Measurements from ENCODE around the gene JARID2.

JARID2 gene

DNA sequence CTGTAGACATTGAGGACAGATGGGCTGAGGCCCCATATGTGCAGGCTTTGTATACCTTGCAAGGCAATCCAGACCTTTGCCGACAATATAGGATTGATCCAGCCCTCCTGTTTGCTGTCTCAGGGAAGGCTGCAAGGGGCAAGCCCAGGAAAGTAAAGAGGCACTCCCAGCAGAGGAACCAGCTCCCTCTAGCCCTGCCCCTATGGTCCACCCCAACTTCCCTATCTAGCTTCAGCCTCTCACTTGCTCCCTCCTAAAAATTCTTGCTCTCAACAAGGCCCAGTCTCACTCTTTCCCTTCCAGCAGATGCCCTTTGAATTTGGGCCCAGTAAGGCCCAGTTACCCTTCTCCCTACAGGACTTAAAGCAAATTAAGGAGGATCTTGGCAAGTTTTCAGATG, 92.6 kb downstream of the JARID2 start:
- FAIRE-seq: no peak

DNA sequence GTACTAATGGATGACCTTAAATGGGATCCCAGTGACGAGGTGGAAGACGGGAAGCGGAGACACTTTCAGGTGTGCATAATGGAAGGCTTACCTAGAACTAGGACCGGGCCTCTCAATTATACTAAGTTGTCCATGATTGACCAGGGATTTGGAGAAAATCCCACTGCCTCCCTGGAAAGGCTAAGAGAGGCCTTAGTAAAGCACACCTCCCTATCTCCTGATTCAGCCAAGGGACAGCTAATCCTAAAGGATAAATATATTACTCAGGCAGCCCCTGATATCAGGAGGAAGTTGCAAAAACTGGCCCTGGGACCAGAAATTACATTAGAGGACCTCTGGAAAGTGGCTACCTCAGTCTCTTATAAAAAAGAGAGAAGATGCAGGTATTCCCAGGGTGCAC, 93.2 kb downstream of the JARID2 start:
- FAIRE-seq: no peak

DNA sequence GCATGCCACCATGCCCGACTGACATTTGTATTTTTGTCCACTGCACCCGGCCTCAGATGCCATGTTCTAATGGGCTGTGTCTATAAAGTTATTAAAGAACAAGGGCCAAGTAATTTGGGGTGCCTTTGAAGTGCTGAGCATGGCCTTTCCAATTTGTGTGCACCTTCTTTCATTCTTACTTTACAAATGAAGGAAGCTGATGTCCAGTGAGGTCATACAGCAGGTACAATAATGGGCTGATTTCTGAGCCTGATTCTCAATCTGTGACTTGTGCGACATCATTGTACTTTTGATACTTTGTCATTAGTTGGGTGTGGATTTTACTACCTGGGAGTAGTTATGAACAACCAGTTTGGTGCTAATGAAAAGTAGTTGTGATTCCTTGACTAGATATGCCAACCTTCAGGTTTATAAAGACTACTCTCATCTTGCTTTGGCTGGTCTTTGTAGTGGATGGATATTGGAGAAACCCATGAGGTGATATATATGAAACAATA, 94.3 kb downstream of the JARID2 start:
- no peak for FAIRE-seq

DNA sequence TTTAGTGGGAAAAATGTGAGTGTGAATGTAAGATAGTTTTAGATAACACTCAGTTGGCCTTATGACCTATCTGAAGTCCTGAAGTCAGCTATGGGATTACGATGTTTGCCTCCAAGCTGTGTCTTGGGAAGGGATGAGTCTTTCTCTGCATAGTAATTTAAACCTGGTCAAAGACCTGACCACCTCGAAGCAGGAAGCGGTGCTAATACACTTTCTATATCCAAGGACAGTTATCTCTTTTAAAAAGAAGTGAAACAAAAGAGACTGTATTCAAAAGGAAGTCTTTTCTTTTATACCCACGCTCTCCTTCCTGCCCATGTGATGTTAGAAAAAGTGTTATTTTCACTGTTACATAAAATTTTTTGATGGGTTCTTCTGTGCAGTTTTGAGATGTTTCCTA, 94.9 kb downstream of the JARID2 start:
- FAIRE-seq: no peak

DNA sequence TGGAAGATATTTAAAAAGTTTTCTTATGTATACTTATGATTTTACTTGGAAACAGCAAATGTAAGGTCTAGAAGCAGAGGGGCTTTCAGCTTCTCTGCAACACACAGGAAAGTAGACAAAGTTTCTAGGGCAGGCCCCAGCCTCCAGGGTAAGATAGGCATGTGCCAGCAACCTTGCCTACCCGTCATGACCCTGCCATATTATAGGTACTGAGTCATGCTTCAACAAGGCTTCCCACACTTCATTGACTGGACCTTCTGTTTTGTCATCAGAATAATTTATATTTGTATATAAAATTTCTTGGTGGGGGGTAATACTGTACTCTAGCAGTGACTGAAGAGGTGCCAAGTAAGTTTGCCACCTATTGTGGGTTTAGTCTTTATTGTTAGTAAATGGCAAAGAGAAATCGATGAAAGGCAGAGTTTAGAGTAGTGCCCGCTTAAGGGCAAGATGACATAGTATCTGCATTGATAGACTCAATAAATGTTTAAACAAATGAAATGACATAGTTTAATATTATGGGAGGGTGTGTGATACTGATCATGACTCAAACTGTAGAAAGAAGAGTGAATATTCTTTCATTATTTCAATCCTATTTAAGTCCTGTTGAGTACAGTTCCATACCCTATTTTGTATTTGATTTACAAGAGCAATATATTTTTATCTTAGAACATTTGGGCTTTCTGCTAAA, 95.6 kb downstream of the JARID2 start:
- FAIRE-seq: no peak

DNA sequence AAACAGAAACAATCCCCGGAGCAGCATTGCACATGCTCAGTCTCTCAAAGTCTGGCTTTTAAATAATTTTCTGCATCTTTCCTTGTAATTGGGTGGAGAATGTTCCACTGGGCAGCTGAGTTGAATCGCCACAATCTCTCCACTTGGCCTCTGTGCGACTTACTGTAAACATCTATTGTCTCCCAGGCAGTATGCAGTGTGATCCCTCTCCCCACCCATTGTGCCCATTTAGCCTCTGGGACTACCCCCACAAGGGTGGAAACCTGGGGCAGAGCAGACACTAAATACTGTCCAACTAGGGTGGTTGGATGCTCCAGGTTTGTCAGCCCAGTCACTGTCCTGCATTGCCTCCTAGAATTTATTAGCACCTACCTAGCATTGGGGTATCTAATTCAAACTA, 96.2 kb downstream of the JARID2 start:
- no peak for FAIRE-seq

DNA sequence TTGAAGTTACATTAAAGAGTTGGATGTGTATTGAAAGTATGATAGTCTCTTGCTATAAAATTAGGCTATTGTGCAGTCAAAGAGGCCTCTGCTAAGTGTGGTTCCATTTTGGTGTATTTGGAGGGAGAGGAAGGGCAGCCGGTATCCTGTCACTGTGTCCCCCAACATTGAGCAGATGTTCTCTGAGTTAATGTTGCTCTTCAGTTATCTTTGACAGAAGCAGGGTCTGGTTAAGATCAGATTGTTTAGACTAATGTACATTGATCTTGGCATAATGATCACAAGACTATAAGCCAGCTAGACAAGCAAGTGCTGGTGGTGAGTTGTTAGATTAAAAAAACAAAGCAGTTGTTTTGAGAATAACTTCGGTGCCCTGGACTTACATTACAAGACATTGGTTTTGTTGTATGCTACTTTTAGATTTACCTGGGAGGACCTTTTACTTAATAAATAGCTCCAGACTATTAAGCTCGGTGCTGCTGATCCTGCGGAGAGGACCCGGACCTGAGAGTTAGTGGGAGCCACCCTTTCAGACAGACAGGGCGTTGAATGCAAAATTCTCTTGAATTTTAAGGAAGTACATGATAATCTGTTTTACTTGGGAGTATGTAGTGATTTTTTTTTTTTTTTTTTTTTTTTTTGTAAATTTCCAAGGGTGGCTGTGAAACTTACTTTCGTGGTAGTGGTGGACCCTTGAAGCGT, 97.8 kb downstream of the JARID2 start:
- no peak for FAIRE-seq

DNA sequence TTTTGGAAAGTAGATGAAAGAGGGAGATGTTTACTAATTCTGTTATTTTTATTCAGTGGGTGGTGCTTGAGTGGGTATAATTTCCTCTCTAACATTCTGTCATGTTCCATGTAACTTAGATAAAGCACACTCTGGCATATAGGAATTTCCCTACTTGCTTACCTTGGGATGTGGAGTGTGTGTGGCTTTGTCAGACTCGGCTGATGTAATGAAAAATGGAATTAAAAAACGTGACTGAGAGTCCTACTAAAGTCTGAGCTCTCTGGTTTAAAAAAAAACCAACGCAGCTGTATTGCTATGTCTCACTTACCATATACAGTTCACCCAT, 98.3 kb downstream of the JARID2 start:
- FAIRE-seq: no peak

DNA sequence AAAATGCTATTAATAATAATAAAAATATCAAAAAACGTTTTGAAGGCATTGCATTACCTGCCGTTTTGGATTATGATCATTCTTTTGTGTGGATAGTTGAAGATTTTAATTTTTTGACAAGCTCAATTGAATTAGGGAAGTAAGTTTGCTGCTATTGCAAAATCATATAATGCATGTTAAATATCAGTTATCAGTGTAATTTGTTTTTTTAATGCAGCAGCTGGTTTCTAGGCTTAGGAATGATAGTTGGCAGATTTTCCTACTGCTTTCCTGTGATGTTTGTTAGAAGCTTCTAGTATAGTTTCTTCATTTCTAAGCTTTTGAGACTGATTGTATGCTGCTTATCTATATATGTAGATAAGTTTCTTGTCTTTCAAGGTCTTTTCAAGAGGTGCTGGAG, 99.0 kb downstream of the JARID2 start:
- no peak for FAIRE-seq

DNA sequence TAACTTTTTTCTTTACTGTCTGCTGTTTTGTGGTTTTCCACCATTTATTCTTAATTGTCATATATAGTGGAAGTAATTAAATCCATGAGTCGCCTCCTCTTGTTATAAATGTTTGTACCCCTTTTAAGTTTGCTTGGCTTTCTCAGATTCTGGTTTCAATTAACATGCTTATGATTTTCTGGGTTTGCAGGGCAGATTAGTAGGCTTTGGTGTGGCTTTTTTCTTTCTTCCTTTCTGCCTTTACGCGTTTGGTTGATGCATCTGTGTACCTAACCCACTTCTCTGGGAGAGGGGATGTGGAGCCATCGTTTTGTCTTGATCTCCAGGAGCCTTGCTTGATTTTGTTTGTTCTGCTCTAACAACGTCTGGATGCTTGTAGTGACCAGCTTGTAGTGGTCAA, 100.4 kb downstream of the JARID2 start:
- no peak for FAIRE-seq

DNA sequence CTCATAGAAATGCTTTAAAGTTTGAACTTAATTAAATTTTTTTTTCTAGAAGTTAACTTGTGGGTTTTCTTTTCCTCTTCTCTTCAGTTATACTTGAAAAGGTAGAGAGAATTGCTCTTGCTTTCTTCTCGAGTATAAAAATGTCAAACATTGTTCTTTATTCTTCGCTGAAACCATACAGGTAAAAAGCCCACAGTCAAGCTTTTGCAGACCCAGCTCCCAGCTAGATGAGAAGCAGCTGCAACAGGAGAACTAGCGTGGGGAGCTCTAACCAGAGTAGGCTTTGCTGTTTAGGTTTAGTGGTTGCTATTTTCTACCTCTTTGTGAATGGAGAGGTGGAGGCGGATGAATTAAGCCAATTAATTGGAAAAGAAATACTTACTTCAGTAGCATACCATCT, 102.7 kb downstream of the JARID2 start:
- FAIRE-seq: no peak

DNA sequence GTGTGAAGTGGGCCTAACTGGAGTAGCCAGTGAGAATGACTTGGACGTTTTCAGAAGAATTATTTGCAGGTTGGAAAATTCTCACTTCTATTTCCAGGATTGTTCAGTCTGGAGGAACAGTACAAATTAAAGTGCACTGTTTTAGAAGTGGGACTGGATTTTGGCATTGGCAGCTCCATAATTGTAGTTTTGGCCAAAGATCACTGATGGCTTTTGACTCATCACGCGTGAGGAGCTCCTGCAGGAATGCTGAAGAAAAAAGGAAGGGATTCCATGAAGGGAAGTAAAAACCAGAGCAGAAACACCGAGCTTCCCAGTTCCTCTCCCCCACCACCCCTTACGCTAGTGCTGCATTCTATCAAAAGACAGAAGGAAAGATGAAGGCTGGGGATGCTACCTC, 103.5 kb downstream of the JARID2 start:
- FAIRE-seq: no peak

DNA sequence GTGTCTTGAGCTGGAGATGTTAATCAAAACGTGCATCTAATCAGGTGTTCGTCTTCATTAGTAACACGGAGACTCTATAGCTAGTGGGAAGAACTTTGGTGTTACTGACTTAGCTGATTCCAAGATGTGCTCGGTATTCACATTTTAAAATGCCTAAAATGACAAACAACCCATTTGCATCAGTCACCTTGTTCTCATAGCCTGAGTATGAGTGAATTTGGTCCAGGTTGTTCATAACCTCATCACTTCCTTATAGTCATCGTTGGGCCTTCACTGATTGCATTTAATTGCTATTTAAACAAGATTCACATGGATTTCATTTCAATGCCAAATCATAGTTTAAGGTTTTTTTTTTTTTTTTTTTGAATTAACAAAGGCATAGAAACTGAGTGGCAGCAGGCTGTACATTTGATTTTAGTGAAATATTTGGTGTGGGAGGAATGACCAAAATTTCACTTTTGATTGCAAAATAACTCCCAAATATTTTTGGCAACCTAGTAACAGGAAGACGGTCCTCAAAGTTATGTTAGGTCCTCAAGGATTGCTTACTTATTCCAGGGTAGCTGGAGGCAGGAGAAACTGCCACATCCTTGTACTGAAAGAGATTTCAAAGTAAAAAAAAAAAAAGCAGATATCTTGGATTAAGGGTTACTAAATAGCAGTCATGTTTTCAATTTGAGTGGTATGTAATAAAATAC, 104.7 kb downstream of the JARID2 start:
- FAIRE-seq: no peak

DNA sequence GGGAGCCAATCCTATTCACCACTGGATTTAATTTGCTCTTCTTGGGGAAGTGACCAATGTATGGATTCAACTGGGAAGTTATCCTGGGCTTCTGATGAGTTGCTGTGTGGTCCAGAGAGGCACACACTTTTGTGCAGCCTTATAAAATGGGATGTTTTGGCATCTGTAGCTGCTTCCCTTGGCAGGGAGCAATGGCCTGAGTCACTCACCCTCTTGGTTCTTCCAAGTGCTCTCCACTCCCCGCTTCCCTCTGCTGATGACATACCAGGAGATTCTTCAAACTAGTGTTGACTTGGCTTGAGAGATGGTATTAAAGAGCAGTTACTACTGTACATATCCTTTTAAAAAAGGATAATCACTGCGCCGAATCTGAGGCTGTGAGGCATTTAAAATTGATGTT, 105.8 kb downstream of the JARID2 start:
- FAIRE-seq: no peak

DNA sequence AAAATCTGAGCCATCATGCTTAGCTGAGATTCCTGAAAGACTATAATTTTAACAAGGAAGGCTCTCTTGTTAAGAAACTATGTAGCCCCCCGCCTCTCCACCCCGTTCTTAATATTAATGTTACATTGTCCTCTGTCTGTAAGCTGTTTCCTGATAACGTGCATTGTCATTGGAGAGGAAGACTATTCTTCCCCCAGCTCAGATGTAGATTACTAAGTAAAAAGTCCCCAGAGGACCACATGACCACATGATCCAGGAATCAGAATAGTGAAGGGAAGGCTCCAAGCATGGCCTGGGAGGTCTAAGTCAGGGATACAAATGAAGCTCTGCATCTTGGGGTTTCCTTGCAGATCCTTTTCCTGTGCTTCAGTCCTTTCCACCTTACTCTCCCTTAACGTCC, 106.4 kb downstream of the JARID2 start:
- FAIRE-seq: no peak

DNA sequence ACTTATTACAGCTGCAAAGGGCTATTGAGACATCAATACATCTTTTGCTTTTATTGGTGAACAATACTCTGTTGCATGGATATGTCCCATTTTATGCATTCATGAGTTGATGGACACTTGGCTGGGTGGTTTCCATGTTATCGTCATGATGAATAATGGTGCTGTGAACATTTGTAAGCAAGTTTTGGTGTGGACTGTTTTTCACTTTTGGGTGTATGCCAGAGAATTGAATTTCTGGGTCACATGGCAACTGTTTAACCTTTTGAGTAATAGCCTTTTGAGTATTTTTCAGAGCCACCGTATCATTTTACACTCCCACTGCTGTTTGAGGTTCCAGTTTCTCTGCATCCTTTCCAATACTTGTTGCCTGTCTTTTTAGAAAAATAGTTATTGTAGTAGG, 107.0 kb downstream of the JARID2 start:
- no peak for FAIRE-seq

DNA sequence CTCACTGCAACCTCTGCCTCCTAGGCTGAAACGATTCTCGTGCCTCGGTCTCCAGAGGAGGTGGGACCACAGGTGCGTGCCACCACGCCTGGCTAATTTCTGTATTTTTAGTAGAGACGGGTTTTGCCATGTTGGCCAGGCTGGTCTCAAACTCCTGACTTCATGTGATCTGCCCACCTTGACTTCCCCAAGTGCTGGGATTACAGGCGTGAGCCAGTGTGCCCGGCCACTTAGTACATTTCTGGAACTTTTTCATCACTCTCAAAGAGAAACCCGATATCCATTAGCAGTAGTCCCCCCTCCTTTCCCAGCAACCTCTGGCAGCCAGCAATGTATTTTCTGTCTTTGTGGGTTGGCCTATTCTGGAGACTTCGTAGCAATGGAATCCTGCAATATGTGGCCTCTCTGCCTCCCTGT, 109.8 kb downstream of the JARID2 start:
- FAIRE-seq: no peak

DNA sequence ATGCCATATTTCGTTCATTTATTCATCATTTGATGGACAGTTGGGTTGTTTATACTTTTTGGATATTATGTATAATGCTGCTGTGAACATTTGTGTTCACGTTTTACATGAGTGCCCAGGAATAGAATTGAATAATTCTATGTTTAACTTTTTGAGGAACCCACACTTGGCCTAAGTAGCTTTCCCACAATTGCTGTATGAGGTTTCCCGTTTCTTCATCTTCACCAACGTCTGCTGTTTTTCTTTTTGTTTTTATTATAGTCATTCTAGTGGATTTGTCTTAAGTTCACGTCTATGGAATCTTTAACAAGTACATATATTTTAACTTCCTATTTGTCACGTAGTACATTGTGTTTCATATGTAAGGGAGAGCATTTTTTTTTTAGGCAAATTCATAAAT, 110.3 kb downstream of the JARID2 start:
- no peak for FAIRE-seq

DNA sequence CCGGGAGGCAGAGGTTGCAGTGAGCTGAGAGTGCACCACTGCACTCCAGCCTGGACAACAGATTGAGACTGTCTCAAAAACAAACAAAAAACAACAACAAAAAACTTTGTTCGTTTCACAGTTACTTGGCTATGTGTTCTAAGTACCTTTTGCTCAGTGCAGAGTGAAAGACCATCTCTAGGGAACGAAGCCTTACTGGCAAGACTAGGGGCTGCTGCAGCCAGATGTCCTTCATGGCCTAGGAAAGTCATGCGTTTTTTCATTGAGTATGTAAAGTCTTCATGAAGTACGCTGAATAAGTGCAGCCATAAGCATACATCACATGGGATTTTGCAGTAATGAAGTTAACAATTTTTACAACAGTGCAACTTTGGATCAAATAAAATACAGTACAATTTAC, 111.1 kb downstream of the JARID2 start:
- no peak for FAIRE-seq

DNA sequence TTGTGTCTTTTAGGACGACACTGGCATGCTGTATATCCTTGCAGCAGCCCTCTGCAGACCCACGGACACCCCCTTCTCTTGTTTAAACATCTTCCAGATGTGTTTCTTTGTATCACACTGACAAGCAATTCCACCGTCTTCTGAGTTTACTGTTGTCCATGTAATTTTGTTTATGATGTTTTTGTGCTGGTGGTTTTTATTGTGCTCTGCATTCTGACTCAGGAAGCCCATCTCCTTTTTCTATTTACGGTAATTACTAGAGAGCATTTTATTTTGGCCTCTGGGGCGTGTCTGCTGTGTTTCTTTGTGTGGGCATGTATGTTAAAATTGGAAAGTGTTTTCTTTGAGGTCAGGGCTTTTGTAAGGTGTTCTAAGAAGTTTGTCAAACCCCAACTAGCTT, 111.9 kb downstream of the JARID2 start:
- FAIRE-seq: no peak

DNA sequence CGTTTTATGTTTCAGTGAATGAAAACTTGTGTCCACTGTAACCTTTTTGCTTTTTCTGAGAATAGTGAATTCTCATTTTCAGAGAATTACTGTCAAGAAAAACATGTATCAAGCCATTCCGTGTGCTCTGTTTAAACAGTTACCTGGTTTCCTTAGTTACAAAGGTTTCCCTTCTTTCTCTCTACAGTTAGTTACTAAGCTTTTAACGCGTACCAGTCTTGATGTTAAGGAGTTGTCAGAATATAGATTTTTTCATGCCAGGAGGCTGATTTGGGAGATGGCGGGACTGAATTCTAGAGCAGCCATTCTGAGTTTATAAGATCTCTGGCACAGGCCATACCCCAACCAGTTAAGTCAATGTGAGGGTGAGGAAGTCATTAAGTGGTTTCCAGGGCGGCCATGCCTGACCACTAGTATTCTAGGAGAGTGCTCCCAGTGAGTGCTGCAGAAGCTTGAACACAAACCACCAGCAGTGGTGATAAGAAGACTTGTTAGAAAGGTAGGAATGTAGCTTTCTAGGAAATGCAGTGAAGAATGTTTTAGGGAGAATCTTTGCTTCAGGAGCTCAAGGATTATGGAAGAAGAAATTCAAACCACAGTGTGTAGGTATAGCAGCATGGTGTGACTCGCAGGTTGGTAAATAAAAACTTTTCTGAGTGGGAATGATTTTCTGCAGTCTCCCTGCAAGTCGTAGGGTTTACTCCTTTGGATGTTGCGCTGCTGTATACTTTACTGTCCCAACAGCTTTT, 112.9 kb downstream of the JARID2 start:
- FAIRE-seq: no peak

DNA sequence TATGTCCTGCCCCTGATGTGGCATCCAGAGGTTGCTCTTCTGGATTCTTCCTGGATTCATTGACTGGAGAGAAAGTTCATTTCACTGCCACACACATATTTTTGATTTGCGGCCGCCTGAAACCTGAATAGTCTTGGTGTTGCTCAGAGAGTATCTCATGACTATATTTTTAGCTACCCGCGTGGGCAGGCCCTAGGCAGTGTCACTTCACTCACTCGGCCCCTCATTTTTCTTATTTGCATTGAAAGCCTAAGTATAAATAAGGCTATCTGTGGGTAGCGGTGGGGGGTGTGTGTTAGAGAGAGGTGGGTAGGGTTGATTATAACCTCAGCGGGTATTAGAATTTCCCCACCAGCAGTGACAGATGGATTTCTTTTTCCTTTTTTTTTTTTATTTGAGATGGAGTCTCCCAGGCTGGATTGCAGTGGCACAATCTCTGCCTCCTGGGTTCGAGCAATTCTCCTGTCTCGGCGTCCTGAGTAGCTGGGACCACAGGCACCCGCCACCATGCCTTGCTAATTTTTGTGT, 113.5 kb downstream of the JARID2 start:
- FAIRE-seq: no peak

DNA sequence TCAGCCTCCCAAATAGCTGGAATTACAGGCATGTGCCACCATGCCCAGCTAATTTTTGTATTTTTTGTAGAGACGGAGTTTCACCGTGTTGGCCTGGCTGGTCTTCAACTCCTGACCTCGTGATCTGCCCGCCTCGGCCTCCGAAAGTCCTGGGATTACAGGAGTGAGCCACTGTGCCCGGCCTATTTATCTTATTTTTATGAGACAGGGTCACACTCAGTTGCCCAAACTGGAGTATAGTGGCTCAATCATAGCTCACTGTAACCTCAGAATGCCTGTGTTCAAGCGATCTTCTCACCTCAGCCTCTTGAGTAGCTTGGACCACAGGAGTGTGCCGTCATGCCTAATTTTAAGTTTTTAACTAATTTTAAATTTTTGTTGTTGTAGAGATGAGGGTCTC, 114.4 kb downstream of the JARID2 start:
- FAIRE-seq: no peak

All from colon (tissue), 2 donors.